Measurements from ENCODE around the gene TTC3. TPM values are rescaled to one million over a fixed set of nuclear protein-coding genes. Genes with fewer than 3 reads are reported as not detected.

TTC3 gene
- total RNA-seq, 2 experiments from 2014 or later, result 73.5 to 90.0 TPM

- no TSS peak for BruUV-seq (replicated peaks)
- Histone ChIP-seq H3K9me3 (ENCODE audit: low read length) (peaks cover 9% of the 10 kb centered on the region; the same call in 1 of the 2 replicates), H3K9me2 (ENCODE audit: insufficient read depth, low read length) (no peaks in the 10 kb centered on the region), H4K20me1 (ENCODE audit: insufficient read depth, low read length) (no peaks in the 10 kb centered on the region), H3K4me3 (ENCODE audit: low read depth, low read length, poor library complexity, severe bottlenecking) (no peak overlapping the region), H2AFZ (ENCODE audit: low read length) (no peak overlapping the region), H3K4me1 (ENCODE audit: insufficient read depth, low read length, poor library complexity, severe bottlenecking) (peaks cover 4% of the 10 kb centered on the region), H3K36me3 (ENCODE audit: insufficient read depth, low read length) (no peaks in the 10 kb centered on the region), H3K4me2 (ENCODE audit: low read length) (no peak overlapping the region), H3K79me2 (ENCODE audit: insufficient read depth, low read depth, low read length) (no peaks in the 10 kb centered on the region), H3K27ac (ENCODE audit: low read depth, low read length, poor library complexity, severe bottlenecking) (no peak overlapping the region)
- TF ChIP-seq EZH2phosphoT487 (IDR thresholded peaks at IDR 0.05; ENCODE audit: borderline replicate concordance, low read depth, low read length) (no peak), CTCF (conservative IDR thresholded peaks at IDR 0.05; ENCODE audit: low read length) (no peak)
- ChIA-PET CTCF (ENCODE audit: unreplicated experiment) (no interaction called here), POLR2A (no interaction called here)
- DNase-seq (ENCODE audit: low spot score), result no peak
- intact Hi-C loops (cut with micrococcal nuclease; ENCODE audit: unreplicated experiment), result no loop called here
These were observed 137.7 kb downstream of the TTC3 start for GRCh38 chr21:37210799-37211198.

DNA sequence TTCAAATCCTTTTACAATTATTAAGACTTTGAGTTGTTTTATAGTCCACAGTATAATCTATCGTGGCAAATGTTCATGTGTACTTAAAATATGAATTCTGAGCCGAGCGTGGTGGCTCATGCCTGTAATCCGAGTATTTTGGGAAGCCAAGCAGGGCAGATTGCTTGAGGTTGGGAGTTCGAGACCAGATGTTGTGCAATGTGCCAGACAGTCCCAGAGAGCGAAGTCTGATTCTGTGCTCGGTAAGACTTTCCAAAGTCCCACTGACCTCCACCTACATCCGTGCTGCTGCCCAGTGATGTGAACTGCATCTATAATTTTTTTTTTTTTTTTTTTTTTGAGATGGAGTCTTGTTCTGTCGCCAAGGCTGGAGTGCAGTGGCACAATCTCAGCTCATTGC is 141.9 kb downstream of the TTC3 start:
- Histone ChIP-seq H3K36me3 (ENCODE audit: insufficient read depth, low read length) (no peaks in the 10 kb centered on the region), H3K4me2 (ENCODE audit: low read length) (no peak overlapping the region), H4K20me1 (ENCODE audit: insufficient read depth, low read length) (no peaks in the 10 kb centered on the region), H2AFZ (ENCODE audit: low read length) (no peak overlapping the region), H3K4me1 (ENCODE audit: insufficient read depth, low read length, poor library complexity, severe bottlenecking) (peaks cover 4% of the 10 kb centered on the region), H3K27ac (ENCODE audit: low read depth, low read length, poor library complexity, severe bottlenecking) (no peak overlapping the region), H3K4me3 (ENCODE audit: low read depth, low read length, poor library complexity, severe bottlenecking) (no peak overlapping the region), H3K9me3 (ENCODE audit: low read length) (peaks cover 9% of the 10 kb centered on the region; the same call in 1 of the 2 replicates), H3K79me2 (ENCODE audit: insufficient read depth, low read depth, low read length) (no peaks in the 10 kb centered on the region), H3K9me2 (ENCODE audit: insufficient read depth, low read length) (no peaks in the 10 kb centered on the region)
- TF ChIP-seq EZH2phosphoT487 (IDR thresholded peaks at IDR 0.05; ENCODE audit: borderline replicate concordance, low read depth, low read length), result no peak
- no peak for TF ChIP-seq CTCF (conservative IDR thresholded peaks at IDR 0.05; ENCODE audit: low read length)
- intact Hi-C loops (cut with micrococcal nuclease; ENCODE audit: unreplicated experiment), result no loop called here
- CTCF ChIA-PET (ENCODE audit: unreplicated experiment), result no interaction called here
- no peak for DNase-seq (ENCODE audit: low spot score)
- POLR2A ChIA-PET, result interaction anchor here (0.7 kb wide), 1 partner anchor 41 kb away, joined by 4 read pairs; no protein-coding TSS in a partner anchor
- no TSS peak for BruUV-seq (replicated peaks)

- TF ChIP-seq CTCF (conservative IDR thresholded peaks at IDR 0.05; ENCODE audit: low read length) (no peak), EZH2phosphoT487 (IDR thresholded peaks at IDR 0.05; ENCODE audit: borderline replicate concordance, low read depth, low read length) (no peak)
- H2AFZ ChIP-seq (ENCODE audit: low read length), result peak overlapping the region; percentile 90; the same call in 1 of the 2 replicates
- intact Hi-C loops (cut with micrococcal nuclease; ENCODE audit: unreplicated experiment), result no loop called here
- H3K4me3 ChIP-seq (ENCODE audit: low read depth, low read length, poor library complexity, severe bottlenecking), result peak overlapping the region; percentile 68
- no peak for DNase-seq (ENCODE audit: low spot score)
- H3K9me3 ChIP-seq (ENCODE audit: low read length), result no peaks in the 10 kb centered on the region
- peaks cover 19% of the 10 kb centered on the region; the same call in 1 of the 2 replicates for H3K79me2 ChIP-seq (ENCODE audit: insufficient read depth, low read depth, low read length)
- peak overlapping the region; percentile 77 for H3K4me2 ChIP-seq (ENCODE audit: low read length)
- H4K20me1 ChIP-seq (ENCODE audit: insufficient read depth, low read length), result no peaks in the 10 kb centered on the region
- peaks cover 16% of the 10 kb centered on the region for H3K4me1 ChIP-seq (ENCODE audit: insufficient read depth, low read length, poor library complexity, severe bottlenecking)
- peaks cover 21% of the 10 kb centered on the region for H3K36me3 ChIP-seq (ENCODE audit: insufficient read depth, low read length)
- no peaks in the 10 kb centered on the region for H3K9me2 ChIP-seq (ENCODE audit: insufficient read depth, low read length)
- POLR2A ChIA-PET, result interaction anchor here (0.6 to 1.1 kb wide), 3 partner anchors 47 to 1290 kb away, joined by 3 to 4 read pairs (median 4); partner anchors contain the start of gene VPS26C
- H3K27ac ChIP-seq (ENCODE audit: low read depth, low read length, poor library complexity, severe bottlenecking), result no peak overlapping the region
- no TSS peak for BruUV-seq (replicated peaks)
- CTCF ChIA-PET (ENCODE audit: unreplicated experiment), result no interaction called here
These were observed 146.8 kb downstream of the TTC3 start for GRCh38 chr21:37219761-37220432.
